Upper lobe of right lung (tissue), 1 donor: ENCODE data around the gene GRAMD1B. TPM values are rescaled to one million over a fixed set of nuclear protein-coding genes. Genes with fewer than 3 reads are reported as not detected.
"Not testable (repeated sequence)": the region's sequence is repeated elsewhere in the genome, so short reads cannot be mapped to it uniquely, and the experiment has no call there.

Experiments used
- ATAC-seq: fragments of 200-7000 bp; cut with Tn5 transposase; one replicate; pipeline ENCODE4 v1.9.1; 2020; ENCODE audit warnings: mild to moderate bottlenecking, moderate library complexity
- DNase-seq: peaks from one replicate; pipeline ENCODE4 v3.0.0-alpha.2; 2020
- H3K27ac ChIP-seq: fragments of 200-600 bp; one replicate; pipeline ENCODE4 v1.8.0; 2022
- H3K27me3 ChIP-seq: fragments of 200-600 bp; one replicate; pipeline ENCODE4 v1.8.0; 2022; ENCODE audit warnings: mild to moderate bottlenecking
- H3K36me3 ChIP-seq: fragments of 200-600 bp; one replicate; pipeline ENCODE4 v1.8.0; 2022
- H3K4me1 ChIP-seq: fragments of 200-600 bp; one replicate; pipeline ENCODE4 v1.8.0; 2022
- H3K4me3 ChIP-seq: fragments of 200-600 bp; one replicate; pipeline ENCODE4 v1.8.0; 2022; ENCODE audit warnings: mild to moderate bottlenecking
- H3K9me3 ChIP-seq: fragments of 200-600 bp; one replicate; pipeline ENCODE4 v1.8.0; 2022
- intact Hi-C: fragments of 100-400 bp; cut with DNase I; formaldehyde crosslinking; loops from one replicate; pipeline ENCODE4 v1.11.0; 2022
- total RNA-seq: library from RNA; stranded (reverse); fragmentation: NEBNext Ultra II Directional; extraction: Animal tissue kit (Norgen Biotek cat#: 25700); gene quantifications from one replicate; pipeline ENCODE4 v1.2.1, GENCODE V29; 2021
- TF ChIP-seq, protein P1 (sequence below): fragments of 200-600 bp; IDR thresholded peaks from one replicate; pipeline ENCODE4 v1.8.0; 2022; ENCODE audit warnings: antibody characterized with exemption
- donor health status: DM: no; HTN: yes; CAD: no; lungs with severe emphysema.

Gene GRAMD1B
- total RNA-seq, 1 donor from 2014 or later: 4.8 TPM

DNA sequence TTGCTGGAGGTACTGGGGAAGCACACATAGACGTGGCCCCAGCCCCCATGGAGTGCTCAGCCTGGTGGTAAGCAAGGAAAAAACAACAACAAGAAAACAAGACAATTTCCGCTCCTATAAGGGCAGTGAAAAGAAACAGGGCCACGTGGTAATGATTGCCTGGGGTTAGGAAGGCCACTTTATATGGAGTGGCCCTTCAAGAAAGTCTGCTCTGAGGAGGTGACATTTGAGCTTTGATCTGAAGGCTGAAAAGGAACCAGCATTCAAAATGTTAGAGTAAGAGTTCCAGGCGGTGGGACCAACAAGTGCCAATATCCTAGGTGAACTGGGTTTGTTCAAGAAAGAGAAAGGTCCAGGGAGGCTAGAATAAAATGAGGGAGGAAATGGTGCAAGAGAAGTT is 136.8 kb downstream of the GRAMD1B start:
- ATAC-seq (no peak), DNase-seq (no peak)
- no peaks in the 10 kb centered on the region for H3K9me3 ChIP-seq
- no peaks in the 10 kb centered on the region for H3K36me3 ChIP-seq
- no peak overlapping the region for H3K4me3 ChIP-seq
- no peaks in the 10 kb centered on the region for H3K27me3 ChIP-seq
- H3K27ac ChIP-seq: no peak overlapping the region
- intact Hi-C loops: no loop called here
- H3K4me1 ChIP-seq: no peaks in the 10 kb centered on the region
- TF ChIP-seq, protein P1, sequence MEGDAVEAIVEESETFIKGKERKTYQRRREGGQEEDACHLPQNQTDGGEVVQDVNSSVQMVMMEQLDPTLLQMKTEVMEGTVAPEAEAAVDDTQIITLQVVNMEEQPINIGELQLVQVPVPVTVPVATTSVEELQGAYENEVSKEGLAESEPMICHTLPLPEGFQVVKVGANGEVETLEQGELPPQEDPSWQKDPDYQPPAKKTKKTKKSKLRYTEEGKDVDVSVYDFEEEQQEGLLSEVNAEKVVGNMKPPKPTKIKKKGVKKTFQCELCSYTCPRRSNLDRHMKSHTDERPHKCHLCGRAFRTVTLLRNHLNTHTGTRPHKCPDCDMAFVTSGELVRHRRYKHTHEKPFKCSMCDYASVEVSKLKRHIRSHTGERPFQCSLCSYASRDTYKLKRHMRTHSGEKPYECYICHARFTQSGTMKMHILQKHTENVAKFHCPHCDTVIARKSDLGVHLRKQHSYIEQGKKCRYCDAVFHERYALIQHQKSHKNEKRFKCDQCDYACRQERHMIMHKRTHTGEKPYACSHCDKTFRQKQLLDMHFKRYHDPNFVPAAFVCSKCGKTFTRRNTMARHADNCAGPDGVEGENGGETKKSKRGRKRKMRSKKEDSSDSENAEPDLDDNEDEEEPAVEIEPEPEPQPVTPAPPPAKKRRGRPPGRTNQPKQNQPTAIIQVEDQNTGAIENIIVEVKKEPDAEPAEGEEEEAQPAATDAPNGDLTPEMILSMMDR: no peak

DNA sequence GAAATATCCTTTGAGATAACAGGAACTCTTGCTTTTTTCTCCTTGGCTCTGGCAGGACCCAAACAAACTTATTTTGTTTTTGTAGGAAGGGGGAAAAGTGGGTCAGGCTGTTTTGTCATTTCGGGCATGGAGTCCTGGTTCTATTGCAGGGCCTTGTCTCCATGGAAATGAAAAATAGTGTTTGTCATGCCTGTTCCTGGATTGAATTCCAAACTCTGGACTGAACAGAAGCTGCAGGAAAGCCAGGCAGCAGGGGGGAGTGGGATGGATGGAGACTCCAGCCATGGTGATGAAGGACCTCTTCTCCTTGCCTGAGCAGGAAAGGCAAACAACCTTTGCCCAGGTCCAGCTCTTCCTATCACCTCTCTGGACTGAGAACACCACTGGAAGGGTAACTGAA is 137.4 kb downstream of the GRAMD1B start:
- no peaks in the 10 kb centered on the region for H3K4me1 ChIP-seq
- ATAC-seq: no peak
- H3K9me3 ChIP-seq: no peaks in the 10 kb centered on the region
- TF ChIP-seq, protein P1: no peak
- intact Hi-C loops: no loop called here
- H3K27me3 ChIP-seq: no peaks in the 10 kb centered on the region
- H3K36me3 ChIP-seq: no peaks in the 10 kb centered on the region
- no peak overlapping the region for H3K4me3 ChIP-seq
- no peak for DNase-seq
- H3K27ac ChIP-seq: no peak overlapping the region

DNA sequence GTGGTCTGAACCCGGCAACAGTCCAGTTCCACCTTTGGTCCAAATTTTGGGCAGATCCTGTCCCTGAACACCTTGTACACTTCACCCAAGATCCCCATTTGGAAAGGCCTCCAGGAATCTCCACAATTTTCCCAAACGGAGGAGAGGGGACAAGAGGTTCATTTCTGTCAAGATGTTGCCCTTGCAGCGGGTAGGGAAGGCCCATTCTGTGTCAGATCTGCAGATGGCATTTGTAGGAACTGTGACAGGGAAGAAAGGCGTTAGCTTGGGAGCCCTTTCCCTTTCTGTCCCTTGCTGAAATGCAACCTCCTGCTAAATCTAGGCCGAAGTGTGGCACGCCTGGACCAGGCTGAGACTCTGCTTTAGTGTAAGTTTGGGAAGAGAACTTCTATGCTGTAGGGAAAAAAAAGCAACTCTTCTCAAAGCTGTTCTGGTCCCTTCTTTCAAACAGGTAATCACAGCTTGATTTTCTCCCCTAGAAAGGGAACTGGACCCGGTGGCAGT is 138.3 kb downstream of the GRAMD1B start:
- TF ChIP-seq, protein P1: no peak
- intact Hi-C loops: no loop called here
- Histone ChIP-seq H3K27me3 (no peaks in the 10 kb centered on the region), H3K27ac (no peak overlapping the region), H3K4me1 (no peaks in the 10 kb centered on the region), H3K9me3 (no peaks in the 10 kb centered on the region), H3K4me3 (no peak overlapping the region), H3K36me3 (no peaks in the 10 kb centered on the region)
- DNase-seq: no peak
- no peak for ATAC-seq

DNA sequence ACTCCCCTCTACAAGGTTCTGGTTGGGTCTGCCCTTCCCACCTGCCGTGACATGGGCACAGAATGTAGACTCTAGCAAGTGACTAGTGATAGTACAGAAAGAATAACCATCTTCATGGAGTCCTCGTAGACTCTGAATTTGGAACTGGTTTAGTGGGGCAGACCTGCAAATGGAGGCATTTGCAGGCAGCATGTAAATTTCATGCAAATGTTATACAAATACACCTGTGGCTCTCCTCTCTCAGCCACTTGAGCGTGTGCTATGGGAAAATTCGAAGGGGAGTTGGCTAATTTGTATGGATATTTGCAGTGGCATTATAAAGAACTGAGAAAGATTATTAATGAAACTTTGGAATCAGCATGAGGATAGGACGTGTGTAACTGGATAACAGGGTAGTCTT is 139.3 kb downstream of the GRAMD1B start:
- intact Hi-C loops: no loop called here
- no peaks in the 10 kb centered on the region for H3K4me1 ChIP-seq
- TF ChIP-seq, protein P1: no peak
- DNase-seq (no peak), ATAC-seq (no peak)
- H3K4me3 ChIP-seq: no peak overlapping the region
- no peaks in the 10 kb centered on the region for H3K9me3 ChIP-seq
- no peaks in the 10 kb centered on the region for H3K27me3 ChIP-seq
- H3K27ac ChIP-seq: no peak overlapping the region
- no peaks in the 10 kb centered on the region for H3K36me3 ChIP-seq

DNA sequence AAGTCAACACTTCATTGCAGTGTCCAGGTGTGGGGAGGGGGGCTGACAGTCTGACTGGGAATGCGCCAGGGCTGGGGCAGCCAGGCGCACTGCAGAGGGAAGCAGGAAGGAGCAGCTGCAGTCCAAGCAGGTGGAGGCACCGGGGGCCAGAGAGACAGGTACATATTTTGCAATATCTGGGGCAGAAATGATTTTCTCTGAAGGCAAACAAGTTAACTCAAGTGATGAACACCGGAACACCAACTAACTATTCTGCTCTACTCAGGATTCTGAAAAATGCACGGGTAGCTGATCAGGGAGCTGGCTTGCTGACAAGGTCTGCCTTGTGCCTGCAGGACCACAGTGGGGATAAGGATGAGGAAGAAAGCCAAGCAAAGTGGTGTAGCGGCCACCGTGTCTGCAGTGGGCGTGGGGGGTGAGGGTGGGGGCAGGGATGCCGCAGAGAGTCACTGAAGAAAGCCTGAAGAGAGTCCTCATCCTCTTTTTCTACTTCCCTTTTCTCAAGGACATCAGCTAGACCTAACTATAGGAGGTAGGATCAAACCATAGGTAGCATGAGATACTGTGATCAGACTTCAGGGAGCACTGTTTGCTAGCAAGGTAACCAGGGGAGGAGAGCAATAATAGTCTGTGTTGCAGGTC is 141.0 kb downstream of the GRAMD1B start:
- TF ChIP-seq, protein P1: no peak
- DNase-seq (no peak), ATAC-seq (peak; percentile 33)
- Histone ChIP-seq H3K4me1 (no peaks in the 10 kb centered on the region), H3K36me3 (no peaks in the 10 kb centered on the region), H3K9me3 (no peaks in the 10 kb centered on the region), H3K4me3 (no peak overlapping the region), H3K27me3 (no peaks in the 10 kb centered on the region), H3K27ac (no peak overlapping the region)
- intact Hi-C loops: no loop called here

DNA sequence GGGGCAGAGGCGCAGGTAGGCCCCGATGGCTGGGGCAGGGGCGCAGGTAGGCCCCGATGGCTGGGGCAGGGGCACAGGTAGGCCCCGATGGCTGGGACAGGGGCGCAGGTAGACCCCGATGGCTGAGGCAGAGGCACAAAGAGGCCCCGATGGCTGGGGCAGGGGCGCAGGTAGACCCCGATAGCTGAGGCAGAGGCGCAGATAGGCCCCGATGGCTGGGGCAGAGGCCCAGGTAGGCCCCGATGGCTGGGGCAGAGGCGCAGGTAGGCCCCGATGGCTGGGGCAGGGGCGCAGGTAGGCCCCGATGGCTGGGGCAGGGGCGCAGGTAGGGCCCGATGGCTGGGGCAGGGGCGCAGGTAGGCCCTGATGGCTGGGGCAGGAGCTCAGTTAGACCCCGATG is 142.7 kb downstream of the GRAMD1B start:
- H3K27me3 ChIP-seq, H3K4me1 ChIP-seq, intact Hi-C loops, ATAC-seq, DNase-seq, H3K36me3 ChIP-seq, H3K9me3 ChIP-seq, H3K4me3 ChIP-seq, H3K27ac ChIP-seq: not testable (repeated sequence)
